GM19452 (cell line): ENCODE measurements around the gene CORIN.

Experiments used
- ATAC-seq: cut with Tn5 transposase; IDR thresholded peaks from one replicate; pipeline ENCODE4 v1.9.1; 2021; ENCODE audit not compliant: unreplicated experiment

The CORIN gene

DNA sequence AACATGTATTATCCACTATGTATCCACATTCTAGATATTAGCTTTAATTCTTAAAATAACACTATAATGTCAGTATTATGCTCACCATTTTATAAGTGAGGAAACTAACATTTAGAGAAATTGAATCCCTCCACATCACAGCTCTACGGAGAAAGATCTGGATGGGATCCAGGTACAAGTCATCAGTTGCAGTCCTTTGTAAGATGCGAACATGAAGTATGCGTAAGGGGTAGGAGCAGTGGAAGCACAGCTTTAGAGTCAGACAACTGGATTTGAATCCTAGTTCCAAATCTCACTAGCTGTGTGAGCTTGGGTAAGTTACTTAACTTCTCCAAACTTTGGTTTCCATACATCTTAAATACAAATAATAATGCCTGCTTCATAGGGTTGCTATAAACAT is 190.3 kb downstream of the CORIN start:
- ATAC-seq, result no peak

DNA sequence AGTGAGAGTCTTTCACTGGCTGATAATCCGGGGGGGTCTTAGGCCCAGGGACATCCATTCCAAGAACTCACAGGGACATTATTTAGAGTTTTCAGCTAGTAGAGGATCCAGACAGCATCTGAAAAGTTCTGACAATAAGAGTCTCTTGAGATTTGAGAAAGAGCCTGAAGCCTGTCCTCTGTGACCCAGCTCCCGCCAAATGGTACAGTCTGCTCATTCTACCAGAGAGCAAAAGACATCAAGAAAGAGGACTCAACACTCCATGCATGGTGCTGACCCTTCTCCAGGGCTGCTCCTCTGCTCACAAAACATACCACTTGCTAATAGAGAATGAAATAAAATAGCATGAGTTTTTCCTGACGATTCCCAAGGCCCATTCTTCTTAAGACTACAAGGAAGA is 190.8 kb downstream of the CORIN start:
- ATAC-seq, result no peak

DNA sequence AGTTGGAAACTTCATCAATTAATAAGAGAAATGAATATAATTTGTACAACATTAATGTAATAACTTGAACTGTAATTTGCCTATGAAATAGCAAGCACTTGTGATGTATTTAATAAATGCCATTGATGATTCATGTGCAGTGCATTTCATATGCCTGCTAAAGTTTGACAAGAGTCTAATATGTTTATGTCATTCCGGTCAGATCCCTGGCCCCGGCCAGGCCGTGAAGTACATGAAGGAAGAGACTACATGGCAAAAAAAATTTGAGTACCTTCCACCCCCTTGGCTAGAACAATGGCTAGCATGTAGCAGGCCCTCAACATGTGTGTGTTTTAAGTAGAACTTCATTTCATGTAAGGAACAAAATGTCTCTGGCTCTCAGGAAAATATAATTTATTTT is 191.5 kb downstream of the CORIN start:
- no peak for ATAC-seq

DNA sequence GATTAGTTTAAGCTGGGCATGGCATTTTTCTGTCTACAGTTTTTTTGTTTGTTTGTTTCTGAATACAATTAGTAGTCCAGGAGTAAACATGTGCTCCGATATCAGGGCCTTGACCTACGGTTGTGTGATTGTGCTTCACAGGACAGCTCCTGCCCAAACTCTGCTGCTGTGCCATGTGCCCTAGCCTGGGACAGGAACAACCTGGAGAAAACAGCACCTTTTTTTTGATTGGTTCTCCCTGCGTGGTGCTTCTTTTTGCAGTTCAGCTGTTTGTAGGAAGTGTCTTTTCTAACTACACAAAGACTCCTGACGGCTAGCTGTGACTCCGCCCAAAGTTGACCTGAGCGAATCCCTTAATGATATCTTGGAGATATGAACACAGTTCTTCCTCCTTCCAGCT is 194.0 kb downstream of the CORIN start:
- ATAC-seq, result no peak

DNA sequence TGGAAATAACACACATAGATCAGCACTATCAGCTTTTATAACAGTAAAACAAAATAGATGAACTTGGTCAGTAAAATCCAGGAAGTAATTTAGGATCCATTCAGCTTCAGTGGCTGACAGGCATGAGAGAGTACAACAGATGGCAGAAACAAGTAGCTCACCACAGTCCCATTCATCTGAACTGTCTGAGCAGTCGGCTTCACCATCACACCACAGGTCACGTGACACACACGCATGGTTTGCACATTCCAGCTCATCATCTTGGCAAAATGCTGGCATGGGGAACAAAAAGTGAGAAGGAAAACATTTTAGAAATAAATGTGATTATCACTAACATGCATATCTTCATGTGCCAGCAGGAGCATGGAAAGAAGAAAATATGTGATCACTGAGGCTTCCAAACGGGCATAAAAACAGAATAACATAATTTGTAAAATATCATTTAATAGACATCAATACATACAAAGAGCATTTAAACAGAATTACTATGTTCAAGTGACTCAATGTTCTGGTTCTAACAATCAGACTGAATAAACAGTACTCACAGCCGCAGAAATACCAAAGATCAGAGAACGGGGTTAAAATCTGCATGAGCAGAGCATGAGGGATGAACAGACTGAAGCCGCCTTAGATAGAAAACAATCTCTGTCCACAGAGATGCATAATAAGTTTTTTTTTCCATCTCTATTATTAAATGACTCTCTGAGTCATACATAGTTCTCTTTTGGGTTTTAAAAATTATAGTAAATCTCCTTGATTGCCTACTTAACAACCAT is 194.7 kb downstream of the CORIN start:
- ATAC-seq, result no peak

DNA sequence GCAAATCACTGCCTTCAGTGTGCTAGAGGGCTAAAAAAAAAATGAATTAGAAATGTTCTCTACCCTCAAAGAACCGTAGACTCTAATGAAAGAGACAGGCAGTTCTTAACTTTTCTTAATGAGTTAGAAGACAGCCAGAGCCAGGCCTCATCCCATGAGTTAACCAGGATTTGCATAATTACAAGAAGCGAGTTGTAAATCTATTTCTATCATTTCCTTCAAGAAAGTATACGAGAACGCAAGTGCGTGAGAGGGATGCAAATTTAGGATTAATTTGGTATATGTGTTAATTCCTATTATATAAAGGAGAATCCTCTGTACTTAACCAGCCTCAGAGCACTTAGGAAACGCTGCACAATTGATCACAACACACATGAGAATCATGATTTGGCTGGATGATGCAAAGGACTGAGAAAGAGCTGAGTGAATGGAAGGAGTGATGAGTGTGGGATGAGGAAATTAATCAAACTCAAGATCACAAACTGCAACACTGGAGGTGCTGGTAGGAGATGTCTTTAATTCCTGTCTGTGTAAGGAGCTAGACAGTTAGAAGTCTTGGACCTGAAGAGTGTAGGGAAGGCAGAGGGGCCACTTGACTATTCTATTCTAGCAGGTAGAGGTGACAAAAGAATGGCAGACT is 195.6 kb downstream of the CORIN start:
- ATAC-seq, result no peak

DNA sequence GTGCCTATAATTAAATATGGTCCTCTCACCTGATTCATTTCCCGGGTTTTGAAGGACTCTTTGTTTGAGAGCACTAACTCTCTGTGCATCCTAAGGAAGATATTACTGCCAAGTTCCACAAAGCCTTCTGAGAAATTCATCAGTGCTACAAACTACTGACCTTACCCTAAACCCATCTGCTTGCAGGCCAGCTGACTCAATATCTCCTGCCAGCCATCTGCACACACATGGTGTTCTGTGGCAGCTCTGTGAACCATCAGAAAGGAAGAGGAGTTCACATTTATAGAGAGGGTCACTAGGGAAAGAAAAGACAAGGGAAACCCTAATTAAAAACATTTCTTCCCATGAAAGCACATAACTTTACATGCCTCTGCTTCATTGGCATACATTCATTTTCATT is 196.1 kb downstream of the CORIN start:
- ATAC-seq, result no peak

DNA sequence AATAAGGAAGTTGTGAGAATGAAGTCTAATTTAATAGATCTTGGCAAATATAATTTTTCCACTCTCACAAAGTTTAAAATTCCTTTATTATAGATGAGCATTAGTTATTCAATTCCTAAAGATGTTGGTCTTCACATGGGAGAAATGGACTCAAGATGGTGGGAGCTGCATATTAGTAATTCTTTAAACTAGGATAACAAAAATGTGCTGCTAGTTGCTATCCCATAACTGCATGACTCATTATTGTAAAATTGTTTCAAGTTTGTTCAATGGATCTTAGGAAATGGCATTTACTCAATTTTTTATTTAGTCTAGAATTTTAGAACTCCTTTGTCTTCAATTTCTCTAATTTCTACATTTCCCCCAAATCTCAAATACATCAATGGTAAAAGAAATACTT is 197.0 kb downstream of the CORIN start:
- no peak for ATAC-seq

DNA sequence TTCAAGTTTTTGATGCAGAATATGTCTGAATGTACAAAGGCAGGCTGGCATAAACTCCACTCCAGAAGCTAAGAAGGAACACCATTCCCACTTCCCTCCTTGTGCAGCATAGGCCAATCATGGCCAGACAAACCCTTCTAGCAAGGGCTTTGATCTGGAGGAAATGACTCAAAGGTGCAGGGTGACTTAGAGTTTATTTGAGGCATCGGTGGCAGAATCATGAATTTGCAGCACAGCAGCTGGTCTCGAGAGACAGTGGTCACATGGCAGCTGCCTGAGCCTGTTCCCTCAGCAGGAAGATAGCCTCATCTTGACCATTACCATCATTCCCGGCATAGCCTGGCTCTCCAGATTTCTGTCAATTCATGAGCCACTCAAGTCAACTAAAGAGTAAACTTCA is 198.3 kb downstream of the CORIN start:
- ATAC-seq, result no peak

DNA sequence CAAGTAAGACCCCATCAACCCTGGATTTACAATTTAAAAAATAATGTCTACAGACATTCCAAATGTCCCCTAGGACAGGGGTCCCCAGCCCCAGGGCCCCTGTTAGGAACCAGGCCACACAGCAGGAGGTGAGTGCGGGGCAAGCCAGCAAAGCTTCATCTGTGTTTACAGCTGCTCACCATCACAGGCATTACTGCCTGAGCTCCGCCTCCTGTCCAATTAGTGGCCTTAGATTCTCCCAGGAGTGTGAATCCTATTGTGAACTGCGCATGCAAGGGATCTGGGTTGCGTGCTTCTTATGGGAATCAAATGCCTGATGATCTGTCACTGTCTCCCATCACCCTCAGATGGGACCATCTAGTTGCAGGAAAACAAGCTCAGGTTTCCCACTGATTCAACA is 206.7 kb downstream of the CORIN start:
- no peak for ATAC-seq

DNA sequence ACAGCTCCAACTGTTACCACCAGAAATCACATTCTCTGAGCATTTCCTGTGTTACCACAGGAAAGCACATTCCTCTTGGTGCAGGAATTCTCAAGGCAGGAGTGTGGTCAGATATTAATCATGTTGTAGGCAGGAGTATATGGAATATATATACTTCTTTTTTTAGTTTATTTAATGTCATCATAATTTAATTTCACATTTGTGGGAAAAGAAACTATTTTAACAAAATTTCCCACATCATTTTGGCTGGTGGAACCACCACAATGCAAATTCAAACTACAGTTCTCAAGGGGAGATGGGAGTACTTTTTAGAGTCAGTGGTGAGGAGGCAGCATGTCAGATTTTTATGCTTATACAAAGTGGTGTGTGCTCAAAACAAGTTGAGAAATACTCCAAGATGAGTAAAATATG is 213.8 kb downstream of the CORIN start:
- no peak for ATAC-seq

DNA sequence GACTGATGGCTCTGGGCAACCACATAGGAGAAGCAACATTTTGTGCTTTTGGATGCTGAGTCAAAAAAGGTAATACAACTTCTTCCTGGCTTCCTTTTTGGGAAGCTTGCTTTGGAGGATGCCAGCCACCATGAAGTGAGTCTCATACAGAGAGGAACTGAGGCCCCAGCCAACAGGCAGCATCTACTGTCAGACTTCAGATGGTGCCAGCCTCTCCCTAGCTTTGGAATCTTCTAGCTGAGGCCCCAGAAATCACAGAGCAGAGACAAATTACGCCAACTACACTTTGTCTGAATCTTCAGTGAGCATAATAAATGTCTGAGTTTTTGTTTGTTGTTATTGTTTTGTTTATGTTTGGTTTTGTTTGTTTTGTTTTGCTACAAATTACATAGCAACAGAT is 216.7 kb downstream of the CORIN start:
- ATAC-seq, result no peak

DNA sequence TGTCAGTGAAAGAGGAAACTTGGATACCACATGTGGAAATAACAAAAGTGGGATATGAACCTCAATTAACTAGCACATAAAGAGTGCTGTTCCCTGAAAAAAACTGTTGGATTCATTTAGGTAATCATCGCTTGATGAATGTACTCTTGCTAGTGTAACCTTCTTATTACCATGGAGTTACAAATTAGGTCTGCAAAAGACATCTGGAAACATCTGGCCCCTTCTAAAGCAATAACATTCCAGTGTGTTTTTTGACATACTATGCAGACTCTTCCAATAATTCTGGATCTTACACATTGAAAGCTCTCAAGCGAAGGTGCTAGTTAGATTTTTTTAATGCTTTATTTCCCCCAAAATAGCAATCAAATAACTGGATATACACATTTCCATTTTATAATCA is 218.2 kb downstream of the CORIN start:
- ATAC-seq, result no peak

DNA sequence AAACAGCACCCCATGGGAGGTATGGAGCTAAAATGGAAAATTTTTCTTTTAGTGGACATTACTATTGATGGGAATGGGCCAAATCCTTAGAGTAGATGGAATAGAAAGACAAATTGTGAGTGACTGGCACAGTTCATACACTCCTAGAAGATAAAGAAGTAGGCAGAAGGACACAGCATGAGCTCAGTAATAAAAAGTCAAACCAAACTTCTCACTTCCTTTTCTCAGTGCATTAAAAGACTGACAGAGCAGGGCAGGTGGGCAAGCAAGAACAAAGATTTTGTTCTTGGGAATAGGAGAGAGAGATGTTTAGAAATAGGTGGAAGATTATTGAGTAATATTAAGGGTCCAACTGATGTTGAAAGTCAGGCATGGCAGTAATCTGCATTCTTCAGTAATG is 220.3 kb downstream of the CORIN start:
- no peak for ATAC-seq

DNA sequence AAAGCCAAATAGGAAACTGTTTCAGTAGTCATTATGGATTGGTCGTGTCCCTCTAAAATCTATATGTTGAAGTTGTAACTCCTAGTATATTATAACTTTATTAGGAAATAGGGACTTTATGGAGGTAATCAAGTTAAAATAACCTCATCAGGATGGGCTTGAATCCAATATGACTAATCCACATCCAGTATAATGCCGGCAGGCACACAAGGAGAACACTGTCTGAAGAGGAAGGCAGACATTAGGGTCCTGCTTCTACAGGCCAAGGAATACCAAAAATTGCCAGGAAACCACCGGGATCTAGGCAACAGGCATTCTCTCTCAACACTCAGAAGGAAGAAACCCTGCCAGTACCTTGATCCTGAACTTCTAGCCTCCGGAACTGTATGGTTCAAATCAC is 222.5 kb downstream of the CORIN start:
- no peak for ATAC-seq

DNA sequence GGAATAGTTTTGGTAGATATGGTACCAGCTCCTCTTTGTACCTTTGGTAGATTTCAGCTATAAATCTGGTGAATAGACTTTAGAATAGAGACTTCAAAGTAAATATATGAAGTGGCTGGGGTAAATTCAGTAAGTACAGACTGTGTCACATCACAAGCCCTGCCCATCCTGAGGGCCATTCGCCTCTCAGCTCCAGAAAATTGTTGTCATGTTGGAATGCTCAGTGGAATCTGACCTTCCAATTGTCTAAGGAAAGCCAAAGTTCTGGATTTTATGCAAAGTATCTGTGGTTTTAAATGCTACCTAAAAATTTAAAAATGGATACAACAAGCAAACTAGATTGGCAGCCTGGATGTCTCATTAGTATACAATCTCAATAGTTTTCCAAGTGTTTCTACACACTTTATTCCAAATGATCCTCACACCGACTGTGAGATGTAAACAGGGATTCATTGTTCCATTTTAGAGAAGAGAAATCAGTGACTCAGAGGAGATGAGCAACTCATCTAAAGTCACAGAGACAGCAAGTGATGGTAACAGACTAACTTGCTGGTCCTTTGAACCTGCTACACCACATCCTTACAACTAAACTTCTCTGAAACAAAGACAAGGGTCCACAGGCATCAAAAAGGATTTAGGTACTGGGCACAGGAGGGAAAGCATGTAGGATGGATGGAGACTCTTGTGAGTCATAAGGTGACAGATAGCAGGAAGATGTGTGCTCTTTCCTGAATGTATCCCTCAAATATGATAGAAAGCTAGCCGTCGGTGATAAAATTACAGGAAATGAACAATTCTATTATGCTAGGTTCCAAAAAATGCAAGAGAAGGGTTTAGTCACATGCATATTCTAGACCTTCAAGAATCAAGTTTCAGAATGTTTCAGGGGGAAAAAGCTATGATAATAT is 225.5 kb downstream of the CORIN start:
- no peak for ATAC-seq

DNA sequence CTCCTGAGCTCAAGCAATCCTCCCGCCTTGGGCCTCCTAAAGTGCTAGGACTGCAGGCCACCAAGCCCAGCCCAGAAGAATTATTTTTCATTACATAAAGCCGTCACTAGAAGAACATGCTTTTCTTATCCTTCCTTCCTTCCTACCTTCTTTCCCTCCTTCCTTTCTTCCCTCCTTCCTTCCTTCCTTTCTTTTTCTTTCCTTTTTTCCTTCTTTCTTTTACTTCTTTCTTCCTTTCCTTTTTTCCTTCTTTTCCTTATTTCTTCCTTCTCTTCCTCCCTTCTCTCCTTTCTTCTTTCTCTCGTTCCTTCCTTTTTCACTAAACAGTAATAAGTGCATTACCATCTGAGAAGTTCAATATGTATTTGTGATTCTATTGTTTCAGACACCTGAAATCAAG is 231.4 kb downstream of the CORIN start:
- no peak for ATAC-seq

DNA sequence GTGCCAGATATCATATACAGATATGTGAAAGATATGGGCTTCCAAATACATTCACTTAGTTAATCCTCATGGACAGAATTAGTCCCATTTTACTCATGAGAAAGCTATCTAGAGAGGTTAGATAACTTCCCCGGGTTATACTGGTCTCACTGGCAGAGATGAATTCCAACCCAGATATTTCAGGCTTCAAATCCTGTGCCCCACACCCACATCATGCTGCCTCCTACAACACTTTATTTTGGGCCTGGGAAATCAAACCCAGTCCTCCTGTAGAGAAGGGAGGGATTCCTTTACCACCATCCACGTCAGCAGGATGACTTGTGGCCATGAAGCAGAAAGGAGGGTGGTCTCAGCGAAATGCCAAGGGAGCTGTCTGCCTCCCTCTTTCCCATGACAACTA is 239.0 kb downstream of the CORIN start:
- ATAC-seq, result no peak

DNA sequence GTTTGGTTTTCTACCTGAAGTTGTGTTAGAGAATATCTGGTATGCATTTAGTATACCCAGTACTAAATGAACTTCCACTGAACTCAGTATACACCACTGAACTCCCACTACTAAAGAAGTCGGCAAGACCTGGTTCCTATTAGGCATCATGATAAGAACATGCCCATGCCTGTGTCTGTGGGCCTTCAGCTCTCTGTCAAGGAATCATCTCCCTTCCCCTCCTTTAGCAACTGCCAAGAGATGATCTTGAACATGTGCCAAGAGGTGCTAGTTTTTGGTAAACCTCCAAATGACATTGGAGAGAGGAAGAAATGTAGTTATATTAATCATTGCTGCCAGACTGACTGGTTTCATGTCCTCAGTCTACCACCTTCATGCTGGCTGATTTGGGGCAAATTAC is 239.5 kb downstream of the CORIN start:
- no peak for ATAC-seq

DNA sequence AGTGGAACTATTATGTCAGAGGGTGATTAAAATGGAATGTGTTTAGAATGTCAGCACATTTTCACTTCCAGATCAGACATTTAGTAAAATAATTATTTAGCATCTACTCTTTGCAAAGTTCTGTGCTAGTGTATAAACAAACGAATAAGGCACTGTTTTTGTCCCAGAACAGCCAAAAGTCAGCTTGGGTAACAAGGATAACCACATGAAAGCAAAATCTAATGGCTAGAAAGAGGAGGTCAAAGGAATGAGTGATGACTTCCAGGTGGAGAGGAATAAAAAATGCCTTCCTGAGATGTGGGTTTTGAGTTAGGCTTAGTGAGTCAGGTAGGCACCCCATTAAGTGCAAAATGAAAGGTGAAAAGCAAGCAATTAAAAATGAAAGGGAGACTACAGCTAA is 240.2 kb downstream of the CORIN start:
- no peak for ATAC-seq

DNA sequence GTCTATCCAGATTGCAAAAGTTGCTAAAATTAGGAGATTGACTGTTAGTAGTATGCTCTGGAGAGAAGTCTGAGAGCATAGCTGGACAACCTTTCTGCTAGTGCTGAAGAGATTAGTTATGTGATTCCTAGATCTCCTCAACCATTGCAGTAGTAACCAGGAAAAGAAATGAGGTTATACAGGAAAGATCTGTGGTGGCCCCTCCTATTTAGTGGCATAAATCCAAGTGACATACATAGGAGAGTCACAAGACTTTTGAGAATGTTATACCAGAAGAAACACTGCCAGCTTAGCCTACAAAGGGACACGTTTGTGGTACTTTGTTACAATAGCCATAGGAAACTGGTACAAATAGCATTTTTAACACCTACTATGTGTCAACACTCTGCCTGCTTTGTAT is 247.5 kb downstream of the CORIN start:
- no peak for ATAC-seq

DNA sequence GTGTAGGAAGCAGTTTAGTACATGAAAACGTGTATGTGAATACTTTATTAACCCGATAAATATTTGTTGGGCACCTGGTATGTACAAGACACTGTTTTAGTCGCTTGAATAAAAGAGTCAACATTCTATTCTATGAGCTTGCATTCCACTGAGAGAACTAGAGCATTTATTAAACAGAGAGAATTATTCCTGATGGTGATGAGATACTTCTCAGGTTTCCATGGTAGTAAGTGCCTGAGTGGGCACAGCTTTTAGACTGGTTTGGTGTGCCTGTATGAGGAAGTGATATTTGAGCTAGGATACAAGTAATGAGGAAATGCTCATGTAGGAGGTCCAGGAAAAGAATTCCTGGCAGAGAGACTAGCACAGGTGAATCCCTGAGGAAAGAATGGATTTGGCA is 258.6 kb downstream of the CORIN start:
- ATAC-seq, result no peak
